HEK293T (cell line): Measurements from ENCODE around the gene UGT1A6.

ENCODE experiments used
- CTCF ChIA-PET: fragments of 350-600 bp; formaldehyde crosslinking; extraction: SDS; loops from one replicate; lab custom pipeline; 2021; ENCODE audit warnings: antibody characterized with exemption, inconsistent platforms; lab: Yijun Ruan, JAX
- POLR2A ChIA-PET: fragments of 350-600 bp; formaldehyde crosslinking; extraction: SDS; loops from one replicate; lab custom pipeline; 2020; ENCODE audit warnings: antibody characterized with exemption, inconsistent platforms; lab: Yijun Ruan, JAX
- DNase-seq: peaks from one replicate; pipeline ENCODE4 v3.0.0; 2012; ENCODE audit warnings: mixed read lengths; ENCODE audit errors: extremely low spot score
- ARNT ChIP-seq: fragments of 450-650 bp; IDR thresholded peaks from 2 replicates; pipeline ENCODE4 v1.6.1; 2017; ENCODE audit warnings: mild to moderate bottlenecking
- BHLHE40 ChIP-seq: fragments of 450-650 bp; IDR thresholded peaks from 2 replicates; pipeline ENCODE4 v1.6.1; 2016; ENCODE audit warnings: mild to moderate bottlenecking, moderate library complexity, borderline replicate concordance
- CTBP1 ChIP-seq: fragments of 450-650 bp; IDR thresholded peaks from 2 replicates; pipeline ENCODE4 v1.6.1; 2016; ENCODE audit warnings: borderline replicate concordance
- ELF4 ChIP-seq: fragments of 450-650 bp; IDR thresholded peaks from 2 replicates; pipeline ENCODE4 v1.6.1; 2017; ENCODE audit warnings: antibody characterized with exemption
- FOXA1 ChIP-seq: fragments of 450-650 bp; IDR thresholded peaks from 2 replicates; pipeline ENCODE4 v1.6.1; 2016; ENCODE audit warnings: mild to moderate bottlenecking
- FOXK2 ChIP-seq: fragments of 450-650 bp; IDR thresholded peaks from 2 replicates; pipeline ENCODE4 v1.6.1; 2016; ENCODE audit warnings: mild to moderate bottlenecking
- FOXM1 ChIP-seq: fragments of 450-650 bp; IDR thresholded peaks from 2 replicates; pipeline ENCODE4 v1.6.1; 2017; ENCODE audit warnings: mild to moderate bottlenecking, borderline replicate concordance
- HDGF ChIP-seq: fragments of 450-650 bp; IDR thresholded peaks from 2 replicates; pipeline ENCODE4 v1.6.1; 2017; ENCODE audit warnings: antibody characterized with exemption, borderline replicate concordance
- L3MBTL2 ChIP-seq: fragments of 450-650 bp; conservative IDR thresholded peaks from 2 replicates; pipeline ENCODE4 v1.6.1; 2016; ENCODE audit warnings: mild to moderate bottlenecking
- LEF1 ChIP-seq: fragments of 450-650 bp; IDR thresholded peaks from 2 replicates; pipeline ENCODE4 v1.6.1; 2017; ENCODE audit warnings: mild to moderate bottlenecking, borderline replicate concordance
- NFRKB ChIP-seq: fragments of 450-650 bp; IDR thresholded peaks from 2 replicates; pipeline ENCODE4 v1.6.1; 2016; ENCODE audit warnings: mild to moderate bottlenecking, moderate library complexity
- PKNOX1 ChIP-seq: fragments of 450-650 bp; IDR thresholded peaks from 2 replicates; pipeline ENCODE4 v1.6.1; 2016
- SP1 ChIP-seq: fragments of 450-650 bp; IDR thresholded peaks from 2 replicates; pipeline ENCODE4 v1.6.1; 2017
- SUZ12 ChIP-seq: fragments of 450-650 bp; IDR thresholded peaks from 2 replicates; pipeline ENCODE4 v1.6.1; 2016; ENCODE audit warnings: mild to moderate bottlenecking
- TARDBP ChIP-seq: fragments of 450-650 bp; IDR thresholded peaks from 2 replicates; pipeline ENCODE4 v1.6.1; 2016
- ZNF384 ChIP-seq: fragments of 450-650 bp; IDR thresholded peaks from 2 replicates; pipeline ENCODE4 v1.6.1; 2016

The UGT1A6 gene

GRCh38 chr2:233802132-233802815, 109.6 kb downstream of the UGT1A6 start:
- TF ChIP-seq FOXM1, result no peak
- no peak for TF ChIP-seq LEF1
- TF ChIP-seq FOXK2, result no peak
- no peak for TF ChIP-seq BHLHE40
- TF ChIP-seq FOXA1, result no peak
- TF ChIP-seq ELF4, result no peak
- TF ChIP-seq ARNT, result no peak
- POLR2A ChIA-PET, result no interaction called here
- CTCF ChIA-PET, result no interaction called here
- no peak for DNase-seq

- CTCF ChIA-PET, result no interaction called here
- POLR2A ChIA-PET, result no interaction called here
- no peak for TF ChIP-seq LEF1
- TF ChIP-seq FOXA1, result no peak
- TF ChIP-seq NFRKB, result no peak
- no peak for TF ChIP-seq TARDBP
- no peak for TF ChIP-seq SP1
- no peak for TF ChIP-seq BHLHE40
- no peak for TF ChIP-seq ELF4
- no peak for TF ChIP-seq L3MBTL2
- no peak for TF ChIP-seq ZNF384
- TF ChIP-seq HDGF, result no peak
- no peak for TF ChIP-seq SUZ12
- no peak for TF ChIP-seq FOXM1
- TF ChIP-seq FOXK2, result no peak
- no peak for TF ChIP-seq CTBP1
- no peak for TF ChIP-seq ARNT
- no peak for TF ChIP-seq PKNOX1
- no peak for DNase-seq
Observed at GRCh38 chr2:233803292-233803911, 110.7 kb downstream of the UGT1A6 start.

DNA sequence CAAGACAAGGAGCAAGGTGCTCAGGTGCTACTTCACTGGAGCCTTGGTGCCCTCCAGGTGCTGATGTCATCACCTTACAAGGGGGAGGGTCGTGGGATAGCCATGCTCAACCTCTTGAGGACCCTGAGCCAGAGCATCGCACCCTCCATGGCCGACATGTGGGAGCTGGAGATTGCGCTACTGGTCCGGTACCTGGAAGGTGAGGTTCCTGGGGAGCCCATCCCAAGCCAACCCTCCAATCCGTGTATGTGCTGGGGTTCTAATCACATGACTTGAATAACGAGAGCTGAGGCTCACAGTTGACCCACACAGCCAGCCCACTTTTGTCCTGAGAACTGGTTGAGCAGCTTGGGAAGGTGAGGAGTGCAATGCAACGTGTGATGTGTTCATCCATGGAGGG, 111.3 kb downstream of the UGT1A6 start:
- no peak for DNase-seq
- no peak for TF ChIP-seq LEF1
- TF ChIP-seq L3MBTL2, result no peak
- no peak for TF ChIP-seq FOXM1
- no peak for TF ChIP-seq HDGF
- TF ChIP-seq FOXA1, result no peak
- no peak for TF ChIP-seq ARNT
- TF ChIP-seq PKNOX1, result no peak
- no peak for TF ChIP-seq ELF4
- TF ChIP-seq BHLHE40, result no peak
- no peak for TF ChIP-seq SUZ12
- TF ChIP-seq ZNF384, result no peak
- TF ChIP-seq CTBP1, result no peak
- TF ChIP-seq FOXK2, result no peak
- TF ChIP-seq NFRKB, result no peak
- no peak for TF ChIP-seq SP1
- TF ChIP-seq TARDBP, result no peak
- ChIA-PET CTCF (no interaction called here), POLR2A (no interaction called here)

DNA sequence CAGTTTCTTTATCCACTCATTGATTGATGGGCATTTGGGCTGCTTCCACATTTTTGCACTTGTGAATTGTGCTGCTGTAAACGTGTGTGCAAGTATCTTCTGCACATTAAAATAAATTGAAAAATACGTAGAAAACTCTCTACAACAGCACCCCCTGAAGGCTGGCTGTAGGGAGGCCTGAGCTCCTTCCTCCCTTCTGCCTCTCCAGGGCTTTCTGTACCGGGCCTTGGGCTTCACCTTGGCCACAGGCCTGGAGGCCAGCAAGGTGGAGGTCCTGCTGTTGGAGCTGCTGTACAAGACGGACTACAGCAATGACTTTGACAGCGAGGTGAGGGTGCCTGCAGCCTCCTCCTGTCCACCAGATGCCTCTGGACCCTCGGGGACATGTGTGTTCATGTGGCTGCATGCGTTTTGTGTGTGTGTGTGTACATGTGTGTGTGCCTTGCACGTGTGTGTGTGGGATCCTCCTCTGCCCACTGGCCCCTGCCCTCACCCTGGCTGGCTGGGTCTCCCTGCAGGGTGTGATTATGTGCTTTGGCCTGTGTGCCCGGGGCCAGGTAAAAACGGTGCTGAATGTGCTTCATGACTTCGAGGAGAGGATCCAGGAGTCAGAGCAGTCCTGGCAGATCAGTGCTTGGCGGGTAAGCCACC, 114.7 kb downstream of the UGT1A6 start:
- ChIA-PET CTCF (no interaction called here), POLR2A (interaction anchor here (1.1 kb wide), 1 partner anchor 25 kb away, joined by 3 read pairs; no protein-coding TSS in a partner anchor)
- no peak for TF ChIP-seq ZNF384
- TF ChIP-seq FOXM1, result no peak
- TF ChIP-seq L3MBTL2, result no peak
- no peak for DNase-seq

- ChIA-PET CTCF (no interaction called here), POLR2A (interaction anchor here (1.1 kb wide), 1 partner anchor 24 kb away, joined by 3 read pairs; no protein-coding TSS in a partner anchor)
- no peak for DNase-seq
- TF ChIP-seq L3MBTL2, result no peak
Observed at GRCh38 chr2:233807966-233808935, 115.6 kb downstream of the UGT1A6 start.

DNA sequence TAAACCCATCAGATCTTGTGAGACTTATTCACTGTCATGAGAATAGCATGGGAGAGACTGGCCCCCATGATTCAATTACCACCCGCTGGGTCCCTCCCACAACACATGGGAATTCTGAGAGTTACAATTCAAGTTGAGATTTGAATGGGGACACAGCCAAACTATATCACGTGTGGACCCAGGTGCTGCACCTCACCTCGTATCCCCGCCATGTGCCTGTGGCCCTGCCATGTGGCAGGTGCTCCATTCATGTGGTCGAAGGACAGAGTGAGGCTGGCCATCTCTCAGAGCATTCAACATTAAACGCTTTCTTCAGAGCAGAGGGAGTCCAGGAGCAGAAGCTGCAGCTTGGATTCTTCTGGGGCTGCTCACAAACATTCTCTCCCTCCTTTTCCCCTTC, 117.7 kb downstream of the UGT1A6 start:
- ChIA-PET POLR2A (no interaction called here), CTCF (no interaction called here)
- TF ChIP-seq FOXK2, result no peak
- TF ChIP-seq L3MBTL2, result peak; percentile 55
- TF ChIP-seq CTBP1, result no peak
- DNase-seq, result no peak
